HepG2 (cell line): ENCODE measurements around the gene TLR9. TPM values are rescaled to one million over a fixed set of nuclear protein-coding genes. Genes with fewer than 3 reads are reported as not detected.

Source experiments
- MED1 ChIP-seq: sonication (generic); formaldehyde crosslinking; IDR thresholded peaks from 2 replicates; pipeline ENCODE4 v1.4.0; 2020; ENCODE audit warnings: missing genetic modification reagents
- MIER3 ChIP-seq: IDR thresholded peaks from 2 replicates; pipeline ENCODE4 v1.6.1; 2016; ENCODE audit warnings: missing compliant biosample characterization, borderline replicate concordance
- POLR2G ChIP-seq: fragments of 200-400 bp; formaldehyde crosslinking; IDR thresholded peaks from 2 replicates; pipeline ENCODE4 v1.6.1; 2018; ENCODE audit warnings: mild to moderate bottlenecking, low read depth, low read length, moderate library complexity
- RXRB ChIP-seq: IDR thresholded peaks from 2 replicates; pipeline ENCODE4 v1.6.1; 2016; ENCODE audit warnings: borderline replicate concordance, missing genetic modification reagents, missing compliant biosample characterization
- SKI ChIP-seq: fragments of 450-650 bp; IDR thresholded peaks from one replicate; pipeline ENCODE4 v1.6.1; 2018; ENCODE audit warnings: mild to moderate bottlenecking; ENCODE audit not compliant: partially characterized antibody
- TOE1 ChIP-seq: sonication (generic); formaldehyde crosslinking; IDR thresholded peaks from 2 replicates; pipeline ENCODE4 v1.4.0; 2020; ENCODE audit warnings: mild to moderate bottlenecking, missing genetic modification reagents
- ZBTB7A ChIP-seq: sonication (generic); formaldehyde crosslinking; IDR thresholded peaks from 2 replicates; pipeline ENCODE4 v1.8.0; 2022; ENCODE audit warnings: mild to moderate bottlenecking, missing genetic modification reagents
- ZFP1 ChIP-seq: IDR thresholded peaks from 2 replicates; pipeline ENCODE4 v1.6.1; 2016
- ZNF274 ChIP-seq: sonication (generic); formaldehyde crosslinking; IDR thresholded peaks from 2 replicates; pipeline ENCODE4 v1.5.1; 2020; ENCODE audit warnings: mild to moderate bottlenecking, missing genetic modification reagents
- ZNF331 ChIP-seq: sonication (generic); formaldehyde crosslinking; IDR thresholded peaks from 2 replicates; pipeline ENCODE4 v1.4.0; 2020; ENCODE audit warnings: missing genetic modification reagents
- ZNF549 ChIP-seq: sonication (generic); formaldehyde crosslinking; IDR thresholded peaks from 2 replicates; pipeline ENCODE4 v1.5.0; 2020; ENCODE audit warnings: missing genetic modification reagents
- ZNF567 ChIP-seq: sonication (generic); formaldehyde crosslinking; IDR thresholded peaks from 2 replicates; pipeline ENCODE4 v1.8.1; 2023; ENCODE audit warnings: mild to moderate bottlenecking, missing genetic modification reagents, borderline replicate concordance
- ZNF629 ChIP-seq: sonication (generic); formaldehyde crosslinking; conservative IDR thresholded peaks from 2 replicates; pipeline ENCODE4 v1.5.0; 2020; ENCODE audit warnings: missing genetic modification reagents
- ZNF720 ChIP-seq: sonication (generic); formaldehyde crosslinking; IDR thresholded peaks from 2 replicates; pipeline ENCODE4 v1.4.0; 2020; ENCODE audit warnings: missing genetic modification reagents
- ZNF749 ChIP-seq: sonication (generic); formaldehyde crosslinking; IDR thresholded peaks from 2 replicates; pipeline ENCODE4 v1.8.0; 2022; ENCODE audit warnings: mild to moderate bottlenecking, missing genetic modification reagents, moderate library complexity, borderline replicate concordance
- polyA plus RNA-seq, 8 experiments: library from polyadenylated mRNA; depleted of rRNA in 3 of 8; stranded (reverse) in 7 of 8; unstranded in 1 of 8; fragments of >200 nt; fragmentation: Illumina TruSeq in 4 of 8; extraction: Trizol in 4 of 8; gene quantifications; 2 replicates each; pipeline versions ENCODE4 v1.2.1 to v1.2.3, GENCODE V29; 2011 to 2016; ENCODE audit warnings: low read depth in 4 of 8, missing spikeins in 1 of 8, mixed read lengths in 1 of 8; ENCODE audit not compliant: insufficient read depth in 1 of 8
- total RNA-seq, 5 experiments: library from RNA; depleted of rRNA; stranded (reverse); fragments of >200 nt; fragmentation: Illumina TruSeq; extraction: Trizol; gene quantifications; 2 replicates each; pipeline ENCODE4 v1.2.3, GENCODE V29; 2016; ENCODE audit warnings: low read depth in 1 of 5
- TF ChIP-seq, protein P1 (sequence below), 2 experiments: sonication (generic) in 1 of 2; formaldehyde crosslinking in 1 of 2; IDR thresholded peaks; 2 replicates each; pipeline versions ENCODE4 v1.4.0 to v1.6.1; 2018 to 2020; ENCODE audit warnings: missing genetic modification reagents in 2 of 2, borderline replicate concordance in 1 of 2, low read depth in 1 of 2, mild to moderate bottlenecking in 1 of 2, missing biosample characterization in 1 of 2
- TF ChIP-seq, protein P2 (sequence below): sonication (generic); formaldehyde crosslinking; IDR thresholded peaks from 2 replicates; pipeline ENCODE4 v1.5.0; 2020; ENCODE audit warnings: mild to moderate bottlenecking, missing genetic modification reagents
- TF ChIP-seq, protein P3 (sequence below): sonication (generic); formaldehyde crosslinking; IDR thresholded peaks from 2 replicates; pipeline ENCODE4 v1.4.0; 2020; ENCODE audit warnings: missing genetic modification reagents, low read depth, mild to moderate bottlenecking, borderline replicate concordance
- TF ChIP-seq, protein P4 (sequence below): sonication (generic); formaldehyde crosslinking; IDR thresholded peaks from 2 replicates; pipeline ENCODE4 v1.4.0; 2020; ENCODE audit warnings: mild to moderate bottlenecking, missing genetic modification reagents
- TF ChIP-seq, protein P5 (sequence below): sonication (generic); formaldehyde crosslinking; IDR thresholded peaks from 2 replicates; pipeline ENCODE4 v1.5.1; 2020; ENCODE audit warnings: missing genetic modification reagents, mild to moderate bottlenecking, borderline replicate concordance

Gene TLR9
- total and polyA plus RNA-seq, 2 of the 13 experiments (the other 11 are each of a cell fraction or from before 2014, with no cell fraction given) = not detected

DNA sequence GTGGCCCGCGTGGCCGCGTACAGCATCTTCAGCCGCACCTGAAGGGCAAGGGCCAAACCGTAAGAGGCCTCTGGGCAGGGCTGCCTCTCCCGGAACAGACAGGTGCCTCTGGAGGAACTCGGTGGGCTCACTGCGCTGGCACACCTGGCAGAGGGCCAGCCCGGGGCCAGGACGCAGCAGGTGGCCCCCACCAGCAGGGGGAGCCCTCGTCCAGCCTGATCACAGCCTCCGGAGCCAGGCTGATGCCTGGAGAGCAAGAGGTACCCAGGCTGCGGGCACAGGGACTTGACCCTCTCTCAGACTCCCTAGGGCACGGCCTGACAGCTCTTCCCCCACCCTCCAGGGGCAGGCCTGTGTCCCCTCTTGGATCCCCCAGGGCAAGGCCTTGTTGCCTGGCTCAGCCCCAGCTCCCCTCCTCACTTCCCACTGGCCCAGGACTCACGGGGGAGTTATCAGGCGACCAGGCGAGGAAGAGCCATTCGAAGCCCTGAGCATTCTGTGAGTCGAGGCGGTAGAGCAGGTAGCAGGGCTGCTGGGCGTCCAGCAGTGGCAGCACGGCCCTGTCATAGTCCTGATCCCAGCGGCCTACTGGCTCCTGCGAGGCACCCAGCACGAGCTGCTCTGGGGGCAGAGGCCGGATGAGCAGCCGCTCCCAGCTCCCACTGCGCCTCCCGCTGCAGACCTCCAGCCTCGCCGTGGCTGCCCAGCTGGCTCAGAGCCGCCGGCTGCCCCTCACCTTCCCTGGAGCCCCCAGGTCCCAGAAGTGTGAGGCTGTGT is 6.2 kb upstream of the TLR9 start (continued):
- TF ChIP-seq, protein P1, sequence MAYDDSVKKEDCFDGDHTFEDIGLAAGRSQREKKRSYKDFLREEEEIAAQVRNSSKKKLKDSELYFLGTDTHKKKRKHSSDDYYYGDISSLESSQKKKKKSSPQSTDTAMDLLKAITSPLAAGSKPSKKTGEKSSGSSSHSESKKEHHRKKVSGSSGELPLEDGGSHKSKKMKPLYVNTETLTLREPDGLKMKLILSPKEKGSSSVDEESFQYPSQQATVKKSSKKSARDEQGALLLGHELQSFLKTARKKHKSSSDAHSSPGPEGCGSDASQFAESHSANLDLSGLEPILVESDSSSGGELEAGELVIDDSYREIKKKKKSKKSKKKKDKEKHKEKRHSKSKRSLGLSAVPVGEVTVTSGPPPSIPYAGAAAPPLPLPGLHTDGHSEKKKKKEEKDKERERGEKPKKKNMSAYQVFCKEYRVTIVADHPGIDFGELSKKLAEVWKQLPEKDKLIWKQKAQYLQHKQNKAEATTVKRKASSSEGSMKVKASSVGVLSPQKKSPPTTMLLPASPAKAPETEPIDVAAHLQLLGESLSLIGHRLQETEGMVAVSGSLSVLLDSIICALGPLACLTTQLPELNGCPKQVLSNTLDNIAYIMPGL (CRISPR knock-in tag; IDR thresholded peaks at IDR 0.05; ENCODE audit: borderline replicate concordance in 1 of 2, low read depth in 1 of 2) = 0 out of 4 replicates have a peak, but pooled peaks have one; percentile 45 to 46
- TF ChIP-seq ZNF749 (no peak), ZNF567 (CRISPR knock-in tag) (no peak), ZBTB7A (CRISPR knock-in tag) (no peak), MED1 (CRISPR knock-in tag) (0 out of 2 replicates have a peak, but pooled peaks have one; percentile 30), ZNF629 (CRISPR knock-in tag) (no peak), ZNF720 (CRISPR knock-in tag) (no peak), ZNF331 (CRISPR knock-in tag) (no peak), MIER3 (peak; percentile 41; the same call in 1 of the 2 replicates), ZNF549 (CRISPR knock-in tag) (no peak), SKI (no peak), RXRB (CRISPR knock-in tag) (no peak), ZNF274 (CRISPR knock-in tag) (no peak), TOE1 (CRISPR knock-in tag) (no peak), POLR2G (no peak), ZFP1 (CRISPR knock-in tag) (no peak)
- TF ChIP-seq, protein P2, sequence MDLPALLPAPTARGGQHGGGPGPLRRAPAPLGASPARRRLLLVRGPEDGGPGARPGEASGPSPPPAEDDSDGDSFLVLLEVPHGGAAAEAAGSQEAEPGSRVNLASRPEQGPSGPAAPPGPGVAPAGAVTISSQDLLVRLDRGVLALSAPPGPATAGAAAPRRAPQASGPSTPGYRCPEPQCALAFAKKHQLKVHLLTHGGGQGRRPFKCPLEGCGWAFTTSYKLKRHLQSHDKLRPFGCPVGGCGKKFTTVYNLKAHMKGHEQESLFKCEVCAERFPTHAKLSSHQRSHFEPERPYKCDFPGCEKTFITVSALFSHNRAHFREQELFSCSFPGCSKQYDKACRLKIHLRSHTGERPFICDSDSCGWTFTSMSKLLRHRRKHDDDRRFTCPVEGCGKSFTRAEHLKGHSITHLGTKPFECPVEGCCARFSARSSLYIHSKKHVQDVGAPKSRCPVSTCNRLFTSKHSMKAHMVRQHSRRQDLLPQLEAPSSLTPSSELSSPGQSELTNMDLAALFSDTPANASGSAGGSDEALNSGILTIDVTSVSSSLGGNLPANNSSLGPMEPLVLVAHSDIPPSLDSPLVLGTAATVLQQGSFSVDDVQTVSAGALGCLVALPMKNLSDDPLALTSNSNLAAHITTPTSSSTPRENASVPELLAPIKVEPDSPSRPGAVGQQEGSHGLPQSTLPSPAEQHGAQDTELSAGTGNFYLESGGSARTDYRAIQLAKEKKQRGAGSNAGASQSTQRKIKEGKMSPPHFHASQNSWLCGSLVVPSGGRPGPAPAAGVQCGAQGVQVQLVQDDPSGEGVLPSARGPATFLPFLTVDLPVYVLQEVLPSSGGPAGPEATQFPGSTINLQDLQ (CRISPR knock-in tag) = no peak
- TF ChIP-seq, protein P3, sequence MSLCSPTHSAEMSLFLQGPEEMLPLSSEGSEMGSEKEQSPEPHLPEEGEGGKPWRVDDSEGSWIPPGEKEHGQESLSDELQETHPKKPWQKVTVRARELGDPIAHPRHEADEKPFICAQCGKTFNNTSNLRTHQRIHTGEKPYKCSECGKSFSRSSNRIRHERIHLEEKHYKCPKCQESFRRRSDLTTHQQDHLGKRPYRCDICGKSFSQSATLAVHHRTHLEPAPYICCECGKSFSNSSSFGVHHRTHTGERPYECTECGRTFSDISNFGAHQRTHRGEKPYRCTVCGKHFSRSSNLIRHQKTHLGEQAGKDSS (CRISPR knock-in tag) = no peak
- TF ChIP-seq, protein P4, sequence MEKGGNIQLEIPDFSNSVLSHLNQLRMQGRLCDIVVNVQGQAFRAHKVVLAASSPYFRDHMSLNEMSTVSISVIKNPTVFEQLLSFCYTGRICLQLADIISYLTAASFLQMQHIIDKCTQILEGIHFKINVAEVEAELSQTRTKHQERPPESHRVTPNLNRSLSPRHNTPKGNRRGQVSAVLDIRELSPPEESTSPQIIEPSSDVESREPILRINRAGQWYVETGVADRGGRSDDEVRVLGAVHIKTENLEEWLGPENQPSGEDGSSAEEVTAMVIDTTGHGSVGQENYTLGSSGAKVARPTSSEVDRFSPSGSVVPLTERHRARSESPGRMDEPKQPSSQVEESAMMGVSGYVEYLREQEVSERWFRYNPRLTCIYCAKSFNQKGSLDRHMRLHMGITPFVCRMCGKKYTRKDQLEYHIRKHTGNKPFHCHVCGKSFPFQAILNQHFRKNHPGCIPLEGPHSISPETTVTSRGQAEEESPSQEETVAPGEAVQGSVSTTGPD (CRISPR knock-in tag) = no peak
- TF ChIP-seq, protein P5, sequence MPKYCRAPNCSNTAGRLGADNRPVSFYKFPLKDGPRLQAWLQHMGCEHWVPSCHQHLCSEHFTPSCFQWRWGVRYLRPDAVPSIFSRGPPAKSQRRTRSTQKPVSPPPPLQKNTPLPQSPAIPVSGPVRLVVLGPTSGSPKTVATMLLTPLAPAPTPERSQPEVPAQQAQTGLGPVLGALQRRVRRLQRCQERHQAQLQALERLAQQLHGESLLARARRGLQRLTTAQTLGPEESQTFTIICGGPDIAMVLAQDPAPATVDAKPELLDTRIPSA (CRISPR knock-in tag) = no peak
